Astrocyte of the spinal cord (primary cell): ENCODE data around the gene ATP6AP1.
A peak's percentile ranks its signal among the peaks of the same experiment; 100 is the strongest.

Experiments used
- DNase-seq: peaks from one replicate; pipeline ENCODE4 v3.0.0; 2011; ENCODE audit warnings: low read depth, low spot score
- H3K4me3 ChIP-seq: 2 replicates; pipeline ENCODE4 v1.5.1; 2011; ENCODE audit warnings: low read depth, mild to moderate bottlenecking, low read length, moderate library complexity
- in situ Hi-C: cut with HindIII; loops from 2 replicates; pipeline ENCODE4 v1.10.0; 2017; ENCODE audit warnings: low sequenced_read_pairs
- TF ChIP-seq, protein P1 (sequence below): IDR thresholded peaks from 2 replicates; pipeline ENCODE4 v1.5.1; 2012; ENCODE audit warnings: low read depth, mild to moderate bottlenecking, low read length, inconsistent platforms

ATP6AP1 gene

GRCh38 chrX:154485150-154486051 is 56.9 kb downstream of the ATP6AP1 start:
- no peak for DNase-seq
- TF ChIP-seq, protein P1, sequence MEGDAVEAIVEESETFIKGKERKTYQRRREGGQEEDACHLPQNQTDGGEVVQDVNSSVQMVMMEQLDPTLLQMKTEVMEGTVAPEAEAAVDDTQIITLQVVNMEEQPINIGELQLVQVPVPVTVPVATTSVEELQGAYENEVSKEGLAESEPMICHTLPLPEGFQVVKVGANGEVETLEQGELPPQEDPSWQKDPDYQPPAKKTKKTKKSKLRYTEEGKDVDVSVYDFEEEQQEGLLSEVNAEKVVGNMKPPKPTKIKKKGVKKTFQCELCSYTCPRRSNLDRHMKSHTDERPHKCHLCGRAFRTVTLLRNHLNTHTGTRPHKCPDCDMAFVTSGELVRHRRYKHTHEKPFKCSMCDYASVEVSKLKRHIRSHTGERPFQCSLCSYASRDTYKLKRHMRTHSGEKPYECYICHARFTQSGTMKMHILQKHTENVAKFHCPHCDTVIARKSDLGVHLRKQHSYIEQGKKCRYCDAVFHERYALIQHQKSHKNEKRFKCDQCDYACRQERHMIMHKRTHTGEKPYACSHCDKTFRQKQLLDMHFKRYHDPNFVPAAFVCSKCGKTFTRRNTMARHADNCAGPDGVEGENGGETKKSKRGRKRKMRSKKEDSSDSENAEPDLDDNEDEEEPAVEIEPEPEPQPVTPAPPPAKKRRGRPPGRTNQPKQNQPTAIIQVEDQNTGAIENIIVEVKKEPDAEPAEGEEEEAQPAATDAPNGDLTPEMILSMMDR = no peak
- H3K4me3 ChIP-seq = peak overlapping the region; percentile 46
- in situ Hi-C loops = no loop called here

DNA sequence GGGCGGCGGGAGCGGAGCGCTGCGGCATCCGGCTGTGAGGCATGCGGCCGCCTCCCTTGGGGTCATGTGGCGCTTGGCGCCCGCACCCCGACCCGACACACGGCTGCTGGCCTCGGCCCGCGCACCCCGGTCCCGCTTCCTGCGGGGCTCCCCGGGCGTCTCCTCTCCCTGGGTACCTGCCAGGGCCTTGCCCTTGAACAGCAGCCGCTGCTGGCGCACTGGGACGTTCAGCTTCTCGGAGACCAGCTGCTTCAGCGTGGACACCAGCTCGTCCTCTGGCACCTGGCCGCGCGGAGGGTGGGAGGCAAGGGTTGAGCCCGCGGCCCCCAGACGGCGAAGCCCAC is 57.5 kb downstream of the ATP6AP1 start:
- peak overlapping the region; percentile 46 for H3K4me3 ChIP-seq
- DNase-seq = no peak
- TF ChIP-seq, protein P1 = no peak
- in situ Hi-C loops = no loop called here
